ENCODE measurements around the gene SVOP.

- no peak for TF ChIP-seq CTCF (conservative IDR thresholded peaks at IDR 0.05 in 1 of 2, IDR thresholded peaks at IDR 0.05 in 1 of 2; ENCODE audit: low read depth in 1 of 2, low read length in 2 of 2)
- TF ChIP-seq EZH2 (IDR thresholded peaks at IDR 0.05; ENCODE audit: low read length, missing control alignments), result no peak
Observed at GRCh38 chr12:108930155-108930554, 90.7 kb downstream of the SVOP start.
